Keratinocyte (primary cell): Measurements from ENCODE around the gene MYMX. TPM values are rescaled to one million over a fixed set of nuclear protein-coding genes. Genes with fewer than 3 reads are reported as not detected.

Experiments
- DNase-seq: peaks from one replicate; pipeline ENCODE4 v3.0.0-alpha.2; 2011; ENCODE audit warnings: low read depth, missing footprints, low spot score
- FAIRE-seq: peaks from 2 replicates; lab custom pipeline; 2011; peaks lifted over from hg19 to GRCh38; lab: Jason Lieb, UNC
- H2AFZ ChIP-seq: 2 replicates; pipeline ENCODE4 v1.6.0; 2012; ENCODE audit warnings: low read length, control low read depth, inconsistent platforms; ENCODE audit not compliant: control insufficient read depth
- H3K27ac ChIP-seq: 2 replicates; pipeline ENCODE4 v1.5.1; 2011; ENCODE audit warnings: low read length; ENCODE audit not compliant: control insufficient read depth, insufficient read depth
- H3K27me3 ChIP-seq: 3 replicates; pipeline ENCODE4 v1.6.0; 2011; ENCODE audit warnings: low read length; ENCODE audit not compliant: control insufficient read depth, insufficient read depth; ENCODE audit errors: extremely low read depth
- H3K36me3 ChIP-seq, 2 experiments: 2 replicates in 1 of 2; 3 replicates in 1 of 2; pipeline ENCODE4 v1.5.1; 2011; ENCODE audit warnings: low read length in 2 of 2, mild to moderate bottlenecking in 1 of 2; ENCODE audit not compliant: control insufficient read depth in 2 of 2, insufficient read depth in 2 of 2; ENCODE audit errors: extremely low read depth in 1 of 2
- H3K4me1 ChIP-seq: 3 replicates; pipeline ENCODE4 v1.5.1; 2011; ENCODE audit warnings: low read length; ENCODE audit not compliant: control insufficient read depth, insufficient read depth; ENCODE audit errors: extremely low read depth
- H3K4me2 ChIP-seq: 3 replicates; pipeline ENCODE4 v1.6.0; 2011; ENCODE audit warnings: low read depth, low read length; ENCODE audit not compliant: control insufficient read depth, insufficient read depth; ENCODE audit errors: extremely low read depth
- H3K4me3 ChIP-seq, 3 experiments: fragments of 200-600 bp in 1 of 3; sonication (generic) in 1 of 3; 2 replicates in 2 of 3; 3 replicates in 1 of 3; pipeline ENCODE4 v1.5.1; 2011 to 2016; ENCODE audit warnings: low read length in 3 of 3, mild to moderate bottlenecking in 3 of 3, control low read depth in 2 of 3, inconsistent platforms in 1 of 3, low read depth in 1 of 3, mixed read lengths in 1 of 3, mixed run types in 1 of 3, moderate library complexity in 1 of 3; ENCODE audit not compliant: control insufficient read depth in 2 of 3, insufficient read depth in 2 of 3; ENCODE audit errors: extremely low read depth in 1 of 3
- H3K79me2 ChIP-seq: 2 replicates; pipeline ENCODE4 v1.6.0; 2012; ENCODE audit warnings: low read length; ENCODE audit not compliant: control insufficient read depth, insufficient read depth
- H3K9ac ChIP-seq: 3 replicates; pipeline ENCODE4 v1.6.0; 2011; ENCODE audit warnings: low read length; ENCODE audit not compliant: control insufficient read depth, insufficient read depth; ENCODE audit errors: extremely low read depth
- H3K9me1 ChIP-seq: 3 replicates; pipeline ENCODE4 v1.6.0; 2011; ENCODE audit warnings: low read length; ENCODE audit not compliant: control insufficient read depth, insufficient read depth; ENCODE audit errors: extremely low read depth
- H3K9me3 ChIP-seq: 2 replicates; pipeline ENCODE4 v1.5.1; 2012; ENCODE audit warnings: low read depth, low read length; ENCODE audit not compliant: control insufficient read depth
- H4K20me1 ChIP-seq: 3 replicates; pipeline ENCODE4 v1.6.0; 2011; ENCODE audit warnings: low read length; ENCODE audit not compliant: control insufficient read depth, insufficient read depth; ENCODE audit errors: extremely low read depth
- CTCF ChIP-seq, 3 experiments: IDR thresholded peaks in 1 of 3; conservative IDR thresholded peaks in 1 of 3; optimal IDR thresholded peaks in 1 of 3; 2 replicates in 2 of 3; 3 replicates in 1 of 3; pipeline versions ENCODE3 to v1.5.1; 2011; ENCODE audit warnings: low read length in 3 of 3, mild to moderate bottlenecking in 3 of 3, moderate library complexity in 2 of 3, control low read depth in 1 of 3, inconsistent platforms in 1 of 3; ENCODE audit not compliant: insufficient read depth in 2 of 3; ENCODE audit errors: extremely low read depth in 1 of 3
- EZH2 ChIP-seq: IDR thresholded peaks from one replicate; pipeline ENCODE4 v1.6.1; 2012; ENCODE audit warnings: inconsistent platforms, mild to moderate bottlenecking, low read length, moderate library complexity
- dilution Hi-C: fragments of 300-500 bp; cut with MboI; formaldehyde crosslinking; loops from one replicate; pipeline ENCODE4 v1.7.0; 2020; ENCODE audit warnings: low sequenced_read_pairs; ENCODE audit not compliant: extremely low pct_ligation_motif_present
- polyA plus RNA-seq, 5 experiments: library from polyadenylated mRNA; depleted of rRNA in 3 of 5; stranded (reverse) in 3 of 5; stranded (forward) in 1 of 5; unstranded in 1 of 5; fragments of >200 nt; gene quantifications; 1 replicate in 1 of 5; 2 replicates in 3 of 5; 3 replicates in 1 of 5; pipeline versions ENCODE4 v1.2.1 to v1.2.3, GENCODE V29; 2011 to 2012; ENCODE audit warnings: missing spikeins in 2 of 5, low read depth in 1 of 5, low replicate concordance in 1 of 5

MYMX gene
- polyA plus RNA-seq, 1 donor (not counting 4 experiments of a cell fraction or from before 2014, with no cell fraction given), result 0.09 TPM

- H3K4me3 ChIP-seq, result no peak overlapping the region
- dilution Hi-C loops, result no loop called here
- FAIRE-seq, result no peak
Measured at GRCh38 chr6:44198684-44199083, 18.0 kb upstream of the MYMX start.

DNA sequence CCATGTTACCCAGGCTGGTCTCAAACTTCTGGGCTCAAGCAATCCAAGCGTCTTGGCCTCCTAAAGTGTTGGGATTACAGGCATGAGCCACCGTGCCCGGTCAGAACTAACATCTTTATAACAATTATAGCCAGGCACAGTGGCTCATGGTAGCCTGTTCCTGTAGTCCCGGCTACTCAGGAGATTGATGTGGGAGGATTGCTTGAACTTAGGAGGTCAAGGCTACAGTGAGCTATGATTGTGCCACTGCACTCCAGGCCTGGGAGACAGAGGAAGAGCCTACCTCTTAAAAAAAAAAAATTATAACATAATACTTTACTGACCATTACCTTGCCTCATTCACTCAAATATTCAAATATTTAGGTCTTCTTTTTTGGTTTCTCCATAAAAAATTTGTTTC lies 16.8 kb upstream of the MYMX start:
- H3K9me1 ChIP-seq, result no peaks in the 10 kb centered on the region
- no peak for TF ChIP-seq EZH2
- TF ChIP-seq CTCF (optimal IDR thresholded peaks at IDR 0.05 in 1 of 3, IDR thresholded peaks at IDR 0.05 in 1 of 3, conservative IDR thresholded peaks at IDR 0.05 in 1 of 3; ENCODE audit: extremely low read depth in 1 of 3, insufficient read depth in 2 of 3, low read length in 3 of 3), result no peak
- H3K4me1 ChIP-seq, result peaks cover 32% of the 10 kb centered on the region
- no peak overlapping the region for H3K4me3 ChIP-seq
- H3K36me3 ChIP-seq, result no peaks in the 10 kb centered on the region
- no peak overlapping the region for H3K9ac ChIP-seq
- H3K9me3 ChIP-seq, result no peaks in the 10 kb centered on the region
- H3K4me2 ChIP-seq, result no peak overlapping the region
- no peak overlapping the region for H2AFZ ChIP-seq
- dilution Hi-C loops, result no loop called here
- no peak for FAIRE-seq
- H3K27ac ChIP-seq, result no peak overlapping the region
- no peaks in the 10 kb centered on the region for H3K79me2 ChIP-seq
- no peaks in the 10 kb centered on the region for H4K20me1 ChIP-seq
- H3K27me3 ChIP-seq, result no peaks in the 10 kb centered on the region
- DNase-seq, result no peak

More at GRCh38 chr6:44198684-44199083, 18.0 kb upstream of the MYMX start:
- no peaks in the 10 kb centered on the region for H3K9me3 ChIP-seq
- no peak for DNase-seq
- H3K36me3 ChIP-seq, result no peaks in the 10 kb centered on the region
- TF ChIP-seq EZH2 (no peak), CTCF (optimal IDR thresholded peaks at IDR 0.05 in 1 of 3, IDR thresholded peaks at IDR 0.05 in 1 of 3, conservative IDR thresholded peaks at IDR 0.05 in 1 of 3; ENCODE audit: extremely low read depth in 1 of 3, insufficient read depth in 2 of 3, low read length in 3 of 3) (no peak)
- H4K20me1 ChIP-seq, result no peaks in the 10 kb centered on the region
- no peak overlapping the region for H2AFZ ChIP-seq
- H3K79me2 ChIP-seq, result no peaks in the 10 kb centered on the region
- no peak overlapping the region for H3K9ac ChIP-seq
- H3K4me2 ChIP-seq, result no peak overlapping the region
- no peaks in the 10 kb centered on the region for H3K9me1 ChIP-seq
- H3K27me3 ChIP-seq, result no peaks in the 10 kb centered on the region
- H3K27ac ChIP-seq, result no peak overlapping the region
- peaks cover 27% of the 10 kb centered on the region for H3K4me1 ChIP-seq
